GM12872 (cell line): ENCODE results near the gene PDLIM4.

Source experiments
- CTCF ChIP-seq: IDR thresholded peaks from 3 replicates; pipeline ENCODE4 v1.5.1; 2011; ENCODE audit warnings: low read depth, mild to moderate bottlenecking, low read length, moderate library complexity; ENCODE audit not compliant: insufficient read depth

The PDLIM4 gene

GRCh38 chr5:132261881-132262845 is 4.7 kb downstream of the PDLIM4 start:
- TF ChIP-seq CTCF = no peak

- TF ChIP-seq CTCF = no peak
Measured at GRCh38 chr5:132262882-132263547, 5.5 kb downstream of the PDLIM4 start.

- TF ChIP-seq CTCF = no peak
Measured at GRCh38 chr5:132263548-132264261, 6.2 kb downstream of the PDLIM4 start.

- no peak for TF ChIP-seq CTCF
Measured at GRCh38 chr5:132264546-132265335, 7.2 kb downstream of the PDLIM4 start.

- no peak for TF ChIP-seq CTCF
Measured at GRCh38 chr5:132265336-132266030, 8.0 kb downstream of the PDLIM4 start.

- no peak for TF ChIP-seq CTCF
Measured at GRCh38 chr5:132266031-132266835, 8.7 kb downstream of the PDLIM4 start.
